HL-60 (cell line): ENCODE results near the gene CFAP251.

Experiments used
- POLR2AphosphoS5 ChIP-seq: IDR thresholded peaks from 2 replicates; pipeline ENCODE4 v1.6.1; 2012; ENCODE audit warnings: low read depth
- TF ChIP-seq, protein P1 (sequence below): IDR thresholded peaks from one replicate; pipeline ENCODE4 v1.5.1; 2011; ENCODE audit warnings: low read length, control low read depth, inconsistent platforms; ENCODE audit not compliant: insufficient read depth
- TF ChIP-seq, protein P2 (sequence below): IDR thresholded peaks from 2 replicates; pipeline ENCODE4 v1.6.1; 2012; ENCODE audit warnings: low read depth; ENCODE audit not compliant: insufficient replicate concordance

DNA sequence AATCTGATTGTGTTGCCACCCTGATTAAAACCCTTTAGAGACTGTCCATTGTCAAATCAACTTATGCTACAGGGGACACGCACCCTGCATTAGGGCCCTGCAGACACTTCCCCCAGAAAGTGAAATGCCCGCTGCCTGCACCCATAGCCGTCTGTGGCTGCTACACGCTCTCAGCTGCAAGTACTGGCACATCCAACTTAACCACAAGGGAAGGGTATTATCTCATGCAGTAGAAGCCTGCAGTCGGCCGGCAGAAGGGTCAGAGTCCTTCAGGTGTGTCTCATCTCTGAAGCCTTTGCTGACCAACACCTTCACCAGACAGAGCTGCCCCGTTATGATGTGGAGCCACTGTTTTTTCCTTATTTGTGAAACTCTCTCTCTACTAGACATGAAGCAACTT, 20.8 kb downstream of the CFAP251 start:
- no peak for TF ChIP-seq POLR2AphosphoS5
- TF ChIP-seq, protein P1, sequence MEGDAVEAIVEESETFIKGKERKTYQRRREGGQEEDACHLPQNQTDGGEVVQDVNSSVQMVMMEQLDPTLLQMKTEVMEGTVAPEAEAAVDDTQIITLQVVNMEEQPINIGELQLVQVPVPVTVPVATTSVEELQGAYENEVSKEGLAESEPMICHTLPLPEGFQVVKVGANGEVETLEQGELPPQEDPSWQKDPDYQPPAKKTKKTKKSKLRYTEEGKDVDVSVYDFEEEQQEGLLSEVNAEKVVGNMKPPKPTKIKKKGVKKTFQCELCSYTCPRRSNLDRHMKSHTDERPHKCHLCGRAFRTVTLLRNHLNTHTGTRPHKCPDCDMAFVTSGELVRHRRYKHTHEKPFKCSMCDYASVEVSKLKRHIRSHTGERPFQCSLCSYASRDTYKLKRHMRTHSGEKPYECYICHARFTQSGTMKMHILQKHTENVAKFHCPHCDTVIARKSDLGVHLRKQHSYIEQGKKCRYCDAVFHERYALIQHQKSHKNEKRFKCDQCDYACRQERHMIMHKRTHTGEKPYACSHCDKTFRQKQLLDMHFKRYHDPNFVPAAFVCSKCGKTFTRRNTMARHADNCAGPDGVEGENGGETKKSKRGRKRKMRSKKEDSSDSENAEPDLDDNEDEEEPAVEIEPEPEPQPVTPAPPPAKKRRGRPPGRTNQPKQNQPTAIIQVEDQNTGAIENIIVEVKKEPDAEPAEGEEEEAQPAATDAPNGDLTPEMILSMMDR, result no peak
- TF ChIP-seq, protein P2, sequence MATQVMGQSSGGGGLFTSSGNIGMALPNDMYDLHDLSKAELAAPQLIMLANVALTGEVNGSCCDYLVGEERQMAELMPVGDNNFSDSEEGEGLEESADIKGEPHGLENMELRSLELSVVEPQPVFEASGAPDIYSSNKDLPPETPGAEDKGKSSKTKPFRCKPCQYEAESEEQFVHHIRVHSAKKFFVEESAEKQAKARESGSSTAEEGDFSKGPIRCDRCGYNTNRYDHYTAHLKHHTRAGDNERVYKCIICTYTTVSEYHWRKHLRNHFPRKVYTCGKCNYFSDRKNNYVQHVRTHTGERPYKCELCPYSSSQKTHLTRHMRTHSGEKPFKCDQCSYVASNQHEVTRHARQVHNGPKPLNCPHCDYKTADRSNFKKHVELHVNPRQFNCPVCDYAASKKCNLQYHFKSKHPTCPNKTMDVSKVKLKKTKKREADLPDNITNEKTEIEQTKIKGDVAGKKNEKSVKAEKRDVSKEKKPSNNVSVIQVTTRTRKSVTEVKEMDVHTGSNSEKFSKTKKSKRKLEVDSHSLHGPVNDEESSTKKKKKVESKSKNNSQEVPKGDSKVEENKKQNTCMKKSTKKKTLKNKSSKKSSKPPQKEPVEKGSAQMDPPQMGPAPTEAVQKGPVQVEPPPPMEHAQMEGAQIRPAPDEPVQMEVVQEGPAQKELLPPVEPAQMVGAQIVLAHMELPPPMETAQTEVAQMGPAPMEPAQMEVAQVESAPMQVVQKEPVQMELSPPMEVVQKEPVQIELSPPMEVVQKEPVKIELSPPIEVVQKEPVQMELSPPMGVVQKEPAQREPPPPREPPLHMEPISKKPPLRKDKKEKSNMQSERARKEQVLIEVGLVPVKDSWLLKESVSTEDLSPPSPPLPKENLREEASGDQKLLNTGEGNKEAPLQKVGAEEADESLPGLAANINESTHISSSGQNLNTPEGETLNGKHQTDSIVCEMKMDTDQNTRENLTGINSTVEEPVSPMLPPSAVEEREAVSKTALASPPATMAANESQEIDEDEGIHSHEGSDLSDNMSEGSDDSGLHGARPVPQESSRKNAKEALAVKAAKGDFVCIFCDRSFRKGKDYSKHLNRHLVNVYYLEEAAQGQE, result no peak
